Testis (tissue), 2 donors: ENCODE results near the gene CAMTA1.

Experiments used
- CTCF ChIP-seq, 3 experiments: fragments of 450-650 bp in 2 of 3; fragments of 200-600 bp in 1 of 3; sonication (generic) in 1 of 3; IDR thresholded peaks; one replicate each; pipeline ENCODE4 v1.5.1; 2016 to 2019; ENCODE audit warnings: antibody characterized with exemption in 3 of 3, mild to moderate bottlenecking in 2 of 3, moderate library complexity in 1 of 3
- POLR2A ChIP-seq: fragments of 450-650 bp; IDR thresholded peaks from one replicate; pipeline ENCODE4 v1.6.1; 2017; ENCODE audit warnings: antibody characterized with exemption, mild to moderate bottlenecking, moderate library complexity

- TF ChIP-seq CTCF (IDR thresholded peaks at IDR 0.05) (no peak), POLR2A (no peak)
Observed at GRCh38 chr1:7677815-7678214, 892.6 kb downstream of the CAMTA1 start.
